Hepatocyte (in vitro differentiated cells): ENCODE measurements around the gene ST3GAL4.

Experiments used
- EZH2 ChIP-seq: fragments of 200-600 bp; sonication (generic); IDR thresholded peaks from 2 replicates; pipeline ENCODE4 v1.6.1; 2016; ENCODE audit warnings: antibody characterized with exemption, mild to moderate bottlenecking, borderline replicate concordance
- EZH2phosphoT487 ChIP-seq: fragments of 200-600 bp; sonication (generic); IDR thresholded peaks from one replicate; pipeline ENCODE4 v1.6.1; 2018; ENCODE audit warnings: antibody characterized with exemption, mild to moderate bottlenecking, low read depth, moderate library complexity; ENCODE audit not compliant: unreplicated experiment, severe bottlenecking
- TF ChIP-seq, protein P1 (sequence below): fragments of 200-600 bp; sonication (generic); IDR thresholded peaks from 2 replicates; pipeline ENCODE4 v1.5.1; 2016; ENCODE audit warnings: antibody characterized with exemption, mild to moderate bottlenecking; ENCODE audit not compliant: poor library complexity

DNA sequence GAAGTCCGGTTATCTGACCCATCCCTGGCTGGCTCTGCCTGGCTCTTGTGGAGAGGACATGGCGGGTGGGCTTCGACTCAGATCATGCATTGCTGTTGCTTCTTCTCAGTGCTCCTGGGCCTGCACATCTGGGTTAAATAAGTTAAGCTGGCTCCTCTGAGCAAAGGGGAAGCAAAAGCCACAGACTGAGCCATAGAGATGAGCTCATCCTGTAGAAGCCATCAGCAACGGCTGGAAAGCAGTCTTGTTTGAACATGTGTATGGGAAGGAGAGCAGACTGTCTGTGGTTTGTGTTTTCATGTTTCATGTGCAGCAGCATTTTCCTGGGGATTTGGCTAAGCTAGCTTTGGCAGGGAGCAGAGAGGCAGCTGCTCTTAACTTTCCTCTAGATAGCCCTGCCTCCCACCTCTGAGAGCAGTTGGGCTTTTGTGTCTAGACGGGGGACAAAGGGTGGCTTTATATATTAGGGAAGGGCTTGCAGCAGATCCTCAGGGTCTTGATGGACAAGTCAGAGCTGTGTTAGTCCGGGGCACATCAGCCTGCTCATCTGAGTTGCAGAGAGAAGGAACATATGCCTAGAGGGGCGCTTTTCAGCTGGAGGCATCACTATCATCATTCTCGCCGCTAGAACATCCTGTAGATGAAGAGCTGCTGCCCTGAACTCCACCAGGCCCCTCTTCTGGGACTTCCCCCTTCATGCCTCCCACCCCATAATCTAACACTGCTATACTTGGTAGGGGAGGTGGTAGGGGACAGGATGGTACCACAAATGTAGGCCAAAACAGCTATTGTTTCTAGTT lies 36.7 kb upstream of the ST3GAL4 start:
- TF ChIP-seq, protein P1, sequence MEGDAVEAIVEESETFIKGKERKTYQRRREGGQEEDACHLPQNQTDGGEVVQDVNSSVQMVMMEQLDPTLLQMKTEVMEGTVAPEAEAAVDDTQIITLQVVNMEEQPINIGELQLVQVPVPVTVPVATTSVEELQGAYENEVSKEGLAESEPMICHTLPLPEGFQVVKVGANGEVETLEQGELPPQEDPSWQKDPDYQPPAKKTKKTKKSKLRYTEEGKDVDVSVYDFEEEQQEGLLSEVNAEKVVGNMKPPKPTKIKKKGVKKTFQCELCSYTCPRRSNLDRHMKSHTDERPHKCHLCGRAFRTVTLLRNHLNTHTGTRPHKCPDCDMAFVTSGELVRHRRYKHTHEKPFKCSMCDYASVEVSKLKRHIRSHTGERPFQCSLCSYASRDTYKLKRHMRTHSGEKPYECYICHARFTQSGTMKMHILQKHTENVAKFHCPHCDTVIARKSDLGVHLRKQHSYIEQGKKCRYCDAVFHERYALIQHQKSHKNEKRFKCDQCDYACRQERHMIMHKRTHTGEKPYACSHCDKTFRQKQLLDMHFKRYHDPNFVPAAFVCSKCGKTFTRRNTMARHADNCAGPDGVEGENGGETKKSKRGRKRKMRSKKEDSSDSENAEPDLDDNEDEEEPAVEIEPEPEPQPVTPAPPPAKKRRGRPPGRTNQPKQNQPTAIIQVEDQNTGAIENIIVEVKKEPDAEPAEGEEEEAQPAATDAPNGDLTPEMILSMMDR = no peak
- no peak for TF ChIP-seq EZH2
- TF ChIP-seq EZH2phosphoT487 = no peak
